Panc1 (cell line): ENCODE results near the gene TMEM100. TPM values are rescaled to one million over a fixed set of nuclear protein-coding genes. Genes with fewer than 3 reads are reported as not detected.

Experiments
- ATAC-seq: fragments of 200-7000 bp; cut with Tn5 transposase; 2 replicates; pipeline ENCODE4 v1.9.1; 2020; ENCODE audit warnings: mild to moderate bottlenecking, moderate library complexity
- BruUV-seq: library from RNA; stranded (reverse); fragments of 400-500 nt; replicated peaks from 2 replicates; lab custom pipeline; 2021; lab: Mats Ljungman, UMichigan
- CTCF ChIA-PET: fragments of 300-600 bp; sonication (Branson Sonifier 250); formaldehyde crosslinking; loops from one replicate; lab custom pipeline; 2022; ENCODE audit warnings: antibody characterized with exemption; lab: Charles Lee
- POLR2A ChIA-PET: fragments of 300-600 bp; sonication (Branson Sonifier 250); formaldehyde crosslinking; loops from one replicate; lab custom pipeline; 2022; ENCODE audit warnings: antibody characterized with exemption; lab: Charles Lee
- DNase-seq: peaks from one replicate; pipeline ENCODE4 v3.0.0-alpha.2; 2010; ENCODE audit warnings: low read depth, low spot score
- H3K27ac ChIP-seq: 2 replicates; pipeline ENCODE4 v1.5.1; 2011; ENCODE audit warnings: mild to moderate bottlenecking, low read length, inconsistent platforms
- H3K27me3 ChIP-seq: fragments of 200-500 bp; sonication (Bioruptor generic); 2 replicates; pipeline ENCODE4 v1.6.0; 2014; ENCODE audit warnings: low read length, inconsistent platforms; ENCODE audit not compliant: control insufficient read depth, insufficient read depth
- H3K36me3 ChIP-seq: fragments of 200-500 bp; sonication (Bioruptor generic); 2 replicates; pipeline ENCODE4 v1.5.1; 2014; ENCODE audit warnings: inconsistent platforms, mild to moderate bottlenecking, low read length, moderate library complexity; ENCODE audit not compliant: control insufficient read depth, insufficient read depth
- H3K4me1 ChIP-seq: 2 replicates; pipeline ENCODE4 v1.5.1; 2011; ENCODE audit warnings: inconsistent platforms, mild to moderate bottlenecking, low read length, moderate library complexity; ENCODE audit not compliant: control insufficient read depth, insufficient read depth
- H3K4me3 ChIP-seq, 2 experiments: 2 replicates each; pipeline ENCODE4 v1.5.1; 2011 to 2012; ENCODE audit warnings: low read depth in 2 of 2, low read length in 2 of 2, mild to moderate bottlenecking in 2 of 2, inconsistent platforms in 1 of 2, moderate library complexity in 1 of 2
- H3K9me3 ChIP-seq: fragments of 200-500 bp; sonication (Bioruptor generic); 2 replicates; pipeline ENCODE4 v1.5.1; 2014; ENCODE audit warnings: low read depth, mild to moderate bottlenecking, inconsistent platforms, low read length, moderate library complexity; ENCODE audit not compliant: control insufficient read depth, insufficient read depth
- CTCF ChIP-seq: fragments of 450-650 bp; IDR thresholded peaks from 2 replicates; pipeline ENCODE4 v1.5.1; 2017; ENCODE audit warnings: mild to moderate bottlenecking
- POLR2AphosphoS5 ChIP-seq: IDR thresholded peaks from 2 replicates; pipeline ENCODE4 v1.6.1; 2012; ENCODE audit warnings: mild to moderate bottlenecking, low read depth, low read length, moderate library complexity
- SIN3A ChIP-seq: IDR thresholded peaks from 2 replicates; pipeline ENCODE4 v1.6.1; 2012; ENCODE audit warnings: low read depth, mild to moderate bottlenecking, low read length, moderate library complexity, borderline replicate concordance; ENCODE audit not compliant: insufficient read depth
- TCF7L2 ChIP-seq: IDR thresholded peaks from 2 replicates; pipeline ENCODE4 v1.6.1; 2011; ENCODE audit warnings: mild to moderate bottlenecking, low read depth, low read length, inconsistent platforms
- in situ Hi-C: cut with HindIII; loops from 2 replicates; pipeline ENCODE4 v1.10.0; 2016; ENCODE audit warnings: low sequenced_read_pairs, low pct_unique_long_range_greater_than_20kb
- intact Hi-C: fragments of 100-400 bp; cut with micrococcal nuclease; formaldehyde crosslinking; loops from one replicate; pipeline ENCODE4 v1.10.0; 2022; ENCODE audit not compliant: unreplicated experiment
- total RNA-seq: library from RNA; stranded (reverse); gene quantifications from one replicate; pipeline ENCODE4 v1.2.1, GENCODE V29; 2021; ENCODE audit not compliant: unreplicated experiment
- TF ChIP-seq, protein P1 (sequence below), 2 experiments: IDR thresholded peaks; 2 replicates each; pipeline ENCODE4 v1.6.1; 2011 to 2012; ENCODE audit warnings: low read depth in 2 of 2, control low read depth in 1 of 2, low read length in 1 of 2, mild to moderate bottlenecking in 1 of 2, moderate library complexity in 1 of 2; ENCODE audit not compliant: insufficient read depth in 1 of 2

The TMEM100 gene
- total RNA-seq, 1 experiment from 2014 or later: 0.10 TPM

- DNase-seq (no peak), ATAC-seq (no peak)
- Histone ChIP-seq H3K4me1 (peaks cover 23% of the 10 kb centered on the region), H3K4me3 (no peak overlapping the region), H3K36me3 (no peaks in the 10 kb centered on the region), H3K9me3 (no peaks in the 10 kb centered on the region), H3K27me3 (no peaks in the 10 kb centered on the region), H3K27ac (no peak overlapping the region)
- ChIA-PET CTCF (no interaction called here), POLR2A (no interaction called here)
- intact Hi-C loops (no loop called here), in situ Hi-C loops (no loop called here)
- no TSS peak for BruUV-seq
- TF ChIP-seq POLR2AphosphoS5: no peak
- no peak for TF ChIP-seq TCF7L2
- TF ChIP-seq CTCF: no peak
- TF ChIP-seq, protein P1, sequence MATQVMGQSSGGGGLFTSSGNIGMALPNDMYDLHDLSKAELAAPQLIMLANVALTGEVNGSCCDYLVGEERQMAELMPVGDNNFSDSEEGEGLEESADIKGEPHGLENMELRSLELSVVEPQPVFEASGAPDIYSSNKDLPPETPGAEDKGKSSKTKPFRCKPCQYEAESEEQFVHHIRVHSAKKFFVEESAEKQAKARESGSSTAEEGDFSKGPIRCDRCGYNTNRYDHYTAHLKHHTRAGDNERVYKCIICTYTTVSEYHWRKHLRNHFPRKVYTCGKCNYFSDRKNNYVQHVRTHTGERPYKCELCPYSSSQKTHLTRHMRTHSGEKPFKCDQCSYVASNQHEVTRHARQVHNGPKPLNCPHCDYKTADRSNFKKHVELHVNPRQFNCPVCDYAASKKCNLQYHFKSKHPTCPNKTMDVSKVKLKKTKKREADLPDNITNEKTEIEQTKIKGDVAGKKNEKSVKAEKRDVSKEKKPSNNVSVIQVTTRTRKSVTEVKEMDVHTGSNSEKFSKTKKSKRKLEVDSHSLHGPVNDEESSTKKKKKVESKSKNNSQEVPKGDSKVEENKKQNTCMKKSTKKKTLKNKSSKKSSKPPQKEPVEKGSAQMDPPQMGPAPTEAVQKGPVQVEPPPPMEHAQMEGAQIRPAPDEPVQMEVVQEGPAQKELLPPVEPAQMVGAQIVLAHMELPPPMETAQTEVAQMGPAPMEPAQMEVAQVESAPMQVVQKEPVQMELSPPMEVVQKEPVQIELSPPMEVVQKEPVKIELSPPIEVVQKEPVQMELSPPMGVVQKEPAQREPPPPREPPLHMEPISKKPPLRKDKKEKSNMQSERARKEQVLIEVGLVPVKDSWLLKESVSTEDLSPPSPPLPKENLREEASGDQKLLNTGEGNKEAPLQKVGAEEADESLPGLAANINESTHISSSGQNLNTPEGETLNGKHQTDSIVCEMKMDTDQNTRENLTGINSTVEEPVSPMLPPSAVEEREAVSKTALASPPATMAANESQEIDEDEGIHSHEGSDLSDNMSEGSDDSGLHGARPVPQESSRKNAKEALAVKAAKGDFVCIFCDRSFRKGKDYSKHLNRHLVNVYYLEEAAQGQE (IDR thresholded peaks at IDR 0.05; ENCODE audit: insufficient read depth in 1 of 2, low read depth in 2 of 2, low read length in 1 of 2): no peak
- no peak for TF ChIP-seq SIN3A
Measured at GRCh38 chr17:55710829-55711496, 11.7 kb downstream of the TMEM100 start.

DNA sequence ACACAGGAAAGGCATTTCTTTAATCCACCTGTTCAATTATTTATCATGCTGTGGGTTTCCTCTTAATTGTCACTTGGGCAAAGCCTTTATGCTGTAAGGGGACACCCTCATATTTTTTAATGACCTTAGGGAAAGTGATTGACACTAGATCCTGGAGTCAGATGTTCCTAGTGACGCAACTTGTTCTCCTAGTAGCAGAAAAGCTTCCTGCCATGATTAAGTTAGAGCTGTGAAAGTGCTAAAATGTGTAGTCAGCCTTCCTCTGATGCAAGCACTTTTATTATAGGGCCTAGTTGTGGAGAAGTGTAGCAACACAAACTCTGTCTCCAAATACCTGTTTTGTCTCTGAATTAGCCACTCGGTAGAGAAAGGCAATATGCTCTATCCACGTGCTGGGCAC lies 12.3 kb downstream of the TMEM100 start:
- Histone ChIP-seq H3K27ac (no peak overlapping the region), H3K4me1 (peaks cover 28% of the 10 kb centered on the region), H3K4me3 (no peak overlapping the region), H3K9me3 (no peaks in the 10 kb centered on the region), H3K27me3 (no peaks in the 10 kb centered on the region), H3K36me3 (no peaks in the 10 kb centered on the region)
- CTCF ChIA-PET: no interaction called here
- ATAC-seq: no peak
- intact Hi-C loops: no loop called here
- no TSS peak for BruUV-seq
- DNase-seq: no peak
- in situ Hi-C loops: no loop called here
- TF ChIP-seq SIN3A (no peak), TCF7L2 (no peak), POLR2AphosphoS5 (no peak), CTCF (no peak)
- TF ChIP-seq, protein P1 (IDR thresholded peaks at IDR 0.05; ENCODE audit: insufficient read depth in 1 of 2, low read depth in 2 of 2, low read length in 1 of 2): no peak
- POLR2A ChIA-PET: interaction anchor here (0.5 kb wide), 1 partner anchor 88 kb away, joined by 3 read pairs; no protein-coding TSS in a partner anchor
